GM12878 (cell line): ENCODE results near the gene ELMO2. TPM values are rescaled to one million over a fixed set of nuclear protein-coding genes. Genes with fewer than 3 reads are reported as not detected.

Experiments
- ATAC-seq: fragments of 200-7000 bp; cut with Tn5 transposase; 3 replicates; pipeline ENCODE4 v1.9.1; 2020; ENCODE audit warnings: mild to moderate bottlenecking, moderate library complexity
- BruUV-seq: library from RNA; stranded (reverse); fragments of 400-500 nt; replicated peaks from 2 replicates; lab custom pipeline; 2021; lab: Mats Ljungman, UMichigan
- CTCF ChIA-PET: fragments of 300-600 bp; sonication (Branson Sonifier 250); formaldehyde crosslinking; extraction: SDS; loops from one replicate; lab custom pipeline; 2021; ENCODE audit warnings: inconsistent platforms; lab: Yijun Ruan, JAX
- POLR2A ChIA-PET: fragments of 350-600 bp; formaldehyde crosslinking; extraction: SDS; loops from one replicate; lab custom pipeline; 2021; ENCODE audit warnings: inconsistent platforms; lab: Charles Lee
- RAD21 ChIA-PET: fragments of 300-600 bp; sonication (Branson Sonifier 250); formaldehyde crosslinking; loops from one replicate; lab custom pipeline; 2023; ENCODE audit warnings: antibody characterized with exemption; ENCODE audit not compliant: unreplicated experiment; lab: Charles Lee
- SMC1A ChIA-PET: fragments of 300-600 bp; sonication (Branson Sonifier 250); formaldehyde crosslinking; loops from one replicate; lab custom pipeline; 2023; ENCODE audit not compliant: unreplicated experiment, uncharacterized antibody; lab: Charles Lee
- DNase-seq: peaks from one replicate; pipeline ENCODE4 v3.0.0-alpha.2; 2011; ENCODE audit warnings: low read depth, low spot score
- FAIRE-seq: peaks from 3 replicates; lab custom pipeline; 2011; peaks lifted over from hg19 to GRCh38; lab: Jason Lieb, UNC
- H2AFZ ChIP-seq: 2 replicates; pipeline ENCODE4 v1.6.0; 2011; ENCODE audit warnings: low read depth, low read length, control low read depth; ENCODE audit not compliant: control insufficient read depth
- H3K27ac ChIP-seq: 2 replicates; pipeline ENCODE4 v1.5.1; 2011; ENCODE audit warnings: control low read depth; ENCODE audit not compliant: control insufficient read depth, insufficient read depth
- H3K27me3 ChIP-seq, 2 experiments: replicated peaks in 1 of 2; 2 replicates each; pipeline versions ENCODE4 v1.6.0 to v1.6.1; 2011; ENCODE audit warnings: low read length in 1 of 2; ENCODE audit not compliant: control insufficient read depth in 2 of 2, insufficient read depth in 2 of 2
- H3K36me3 ChIP-seq, 2 experiments: 2 replicates each; pipeline ENCODE4 v1.5.1; 2011; ENCODE audit warnings: low read length in 1 of 2; ENCODE audit not compliant: control insufficient read depth in 2 of 2, insufficient read depth in 2 of 2
- H3K4me1 ChIP-seq: 2 replicates; pipeline ENCODE4 v1.6.1; 2011; ENCODE audit warnings: mild to moderate bottlenecking, low read length, moderate library complexity, mixed read lengths; ENCODE audit not compliant: control insufficient read depth, insufficient read depth
- H3K4me2 ChIP-seq: 2 replicates; pipeline ENCODE4 v1.6.0; 2011; ENCODE audit warnings: control low read depth; ENCODE audit not compliant: control insufficient read depth, insufficient read depth
- H3K4me3 ChIP-seq: fragments of 200-600 bp; sonication (generic); 2 replicates; pipeline ENCODE4 v1.5.1; 2016
- H3K79me2 ChIP-seq: 2 replicates; pipeline ENCODE4 v1.6.0; 2011; ENCODE audit warnings: low read length; ENCODE audit not compliant: control insufficient read depth, insufficient read depth
- H3K9ac ChIP-seq: 2 replicates; pipeline ENCODE4 v1.8.0; 2011; ENCODE audit warnings: low read length, control low read depth, mixed read lengths; ENCODE audit not compliant: control insufficient read depth, insufficient read depth
- H3K9me3 ChIP-seq: replicated peaks from 3 replicates; pipeline ENCODE4 v1.5.1; 2011; ENCODE audit warnings: mild to moderate bottlenecking, low read length; ENCODE audit not compliant: control insufficient read depth, insufficient read depth
- H4K20me1 ChIP-seq: 2 replicates; pipeline ENCODE4 v1.6.0; 2011; ENCODE audit not compliant: control insufficient read depth, insufficient read depth
- CBFB ChIP-seq: IDR thresholded peaks from 2 replicates; pipeline ENCODE4 v1.6.1; 2016; ENCODE audit warnings: antibody characterized with exemption, low read depth
- CREB1 ChIP-seq: IDR thresholded peaks from 2 replicates; pipeline ENCODE4 v1.6.1; 2012; ENCODE audit warnings: low read depth, mild to moderate bottlenecking, inconsistent platforms
- KLF5 ChIP-seq: fragments of 450-650 bp; IDR thresholded peaks from 2 replicates; pipeline ENCODE4 v1.6.1; 2014; ENCODE audit warnings: mild to moderate bottlenecking; ENCODE audit not compliant: partially characterized antibody
- MEF2A ChIP-seq: IDR thresholded peaks from 2 replicates; pipeline ENCODE4 v1.6.1; 2011; ENCODE audit warnings: low read depth, mild to moderate bottlenecking, low read length, moderate library complexity; ENCODE audit not compliant: insufficient read depth
- NBN ChIP-seq: fragments of 450-650 bp; IDR thresholded peaks from 2 replicates; pipeline ENCODE4 v1.6.1; 2016
- RAD21 ChIP-seq: IDR thresholded peaks from 2 replicates; pipeline ENCODE4 v1.6.1; 2011; ENCODE audit warnings: mild to moderate bottlenecking, low read depth, low read length, moderate library complexity; ENCODE audit not compliant: insufficient read depth
- RAD51 ChIP-seq: fragments of 450-650 bp; IDR thresholded peaks from 2 replicates; pipeline ENCODE4 v1.6.1; 2016; ENCODE audit warnings: moderate library complexity, mild to moderate bottlenecking, inconsistent platforms
- WGBS: methylation state at CpG from one replicate; pipeline ENCODE4 v1.1.6; 2016; ENCODE audit warnings: low lambda C conversion rate; ENCODE audit not compliant: insufficient replicate concordance, insufficient coverage; ENCODE audit errors: missing lambda C conversion rate; 5-methylcytosine and 5-hydroxymethylcytosine counted together
- in situ Hi-C: fragments of 300-500 bp; cut with MboI; formaldehyde crosslinking; loops from 9 replicates; pipeline ENCODE4 v1.14.3; 2018; ENCODE audit warnings: mixed read lengths
- intact Hi-C: fragments of 100-400 bp; cut with micrococcal nuclease; formaldehyde crosslinking; loops from one replicate; pipeline ENCODE4 v1.14.2; 2022; ENCODE audit not compliant: unreplicated experiment
- polyA plus RNA-seq, 11 experiments: library from polyadenylated mRNA; depleted of rRNA in 4 of 11; unstranded in 6 of 11; stranded (reverse) in 5 of 11; fragments of >200 nt; fragmentation: Nextera tagmentation in 4 of 11; fragmentation: Illumina TruSeq in 1 of 11; extraction: Ambion mirVana in 4 of 11; extraction: Trizol in 1 of 11; gene quantifications; 1 replicate in 1 of 11; 2 replicates in 10 of 11; pipeline versions ENCODE4 v1.2.1 to v1.2.3, GENCODE V29; 2011 to 2016; ENCODE audit warnings: inconsistent platforms in 2 of 11, missing spikeins in 2 of 11, low read depth in 1 of 11
- total RNA-seq, 4 experiments: library from RNA; depleted of rRNA in 3 of 4; stranded (reverse); fragments of >200 nt in 3 of 4; fragmentation: Illumina TruSeq in 1 of 4; extraction: Trizol in 1 of 4; gene quantifications; 2 replicates each; pipeline versions ENCODE4 v1.2.1 to v1.2.3, GENCODE V29; 2013 to 2021
- TF ChIP-seq, protein P1 (sequence below): fragments of 450-650 bp; conservative IDR thresholded peaks from 2 replicates; pipeline ENCODE4 v1.6.1; 2017; ENCODE audit warnings: mild to moderate bottlenecking, moderate library complexity
- TF ChIP-seq, protein P2 (sequence below): fragments of 450-650 bp; IDR thresholded peaks from 2 replicates; pipeline ENCODE4 v1.6.1; 2014; ENCODE audit warnings: mild to moderate bottlenecking

Gene ELMO2
- total and polyA plus RNA-seq, 10 of the 15 experiments (the other 5 are each of a cell fraction or from before 2014, with no cell fraction given), result 14.2 to 40.2 (median 37.6) TPM

DNA sequence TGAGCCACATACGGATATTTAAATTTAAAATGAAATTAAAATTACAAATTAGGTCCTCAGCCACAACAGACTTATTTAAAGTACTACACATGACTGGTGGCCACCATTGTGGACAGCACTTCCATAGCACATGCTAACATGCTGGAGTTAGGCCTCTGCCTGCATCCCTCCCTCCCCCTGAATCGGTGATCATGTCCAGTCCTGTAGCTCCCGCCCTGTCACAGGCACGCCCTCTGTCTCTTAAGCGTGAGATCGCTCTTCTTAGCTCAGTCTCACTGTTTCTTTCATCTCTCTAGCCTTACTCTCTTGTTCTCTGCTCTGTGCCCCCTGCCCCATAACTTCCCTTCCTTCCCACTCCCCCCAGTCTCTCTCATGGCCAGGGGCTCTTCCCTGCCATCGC is 28.9 kb downstream of the ELMO2 start:
- Histone ChIP-seq H3K4me1 (peaks cover 3% of the 10 kb centered on the region; the same call in 1 of the 2 replicates), H3K4me3 (no peak overlapping the region), H3K9ac (no peak overlapping the region), H3K27ac (no peak overlapping the region), H4K20me1 (no peaks in the 10 kb centered on the region), H2AFZ (no peak overlapping the region), H3K36me3 (peaks cover 21 to 58% of the 10 kb centered on the region in 2 experiments)
- intact Hi-C loops, result no loop called here
- ChIA-PET POLR2A (no interaction called here), CTCF (interaction anchor here (1.2 kb wide), 1 partner anchor 31 kb away, joined by 3 read pairs; no protein-coding TSS in a partner anchor), RAD21 (interaction anchor here (1.0 kb wide), 1 partner anchor 14 kb away, joined by 3 read pairs; no protein-coding TSS in a partner anchor)
- in situ Hi-C loops, result no loop called here
- no peak for ATAC-seq
- no TSS peak for BruUV-seq
- DNase-seq, result no peak
- TF ChIP-seq RAD51, result no peak
- no peak for TF ChIP-seq RAD21
- TF ChIP-seq CBFB, result no peak
- TF ChIP-seq NBN, result no peak
- TF ChIP-seq, protein P1, sequence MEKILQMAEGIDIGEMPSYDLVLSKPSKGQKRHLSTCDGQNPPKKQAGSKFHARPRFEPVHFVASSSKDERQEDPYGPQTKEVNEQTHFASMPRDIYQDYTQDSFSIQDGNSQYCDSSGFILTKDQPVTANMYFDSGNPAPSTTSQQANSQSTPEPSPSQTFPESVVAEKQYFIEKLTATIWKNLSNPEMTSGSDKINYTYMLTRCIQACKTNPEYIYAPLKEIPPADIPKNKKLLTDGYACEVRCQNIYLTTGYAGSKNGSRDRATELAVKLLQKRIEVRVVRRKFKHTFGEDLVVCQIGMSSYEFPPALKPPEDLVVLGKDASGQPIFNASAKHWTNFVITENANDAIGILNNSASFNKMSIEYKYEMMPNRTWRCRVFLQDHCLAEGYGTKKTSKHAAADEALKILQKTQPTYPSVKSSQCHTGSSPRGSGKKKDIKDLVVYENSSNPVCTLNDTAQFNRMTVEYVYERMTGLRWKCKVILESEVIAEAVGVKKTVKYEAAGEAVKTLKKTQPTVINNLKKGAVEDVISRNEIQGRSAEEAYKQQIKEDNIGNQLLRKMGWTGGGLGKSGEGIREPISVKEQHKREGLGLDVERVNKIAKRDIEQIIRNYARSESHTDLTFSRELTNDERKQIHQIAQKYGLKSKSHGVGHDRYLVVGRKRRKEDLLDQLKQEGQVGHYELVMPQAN, result no peak
- TF ChIP-seq MEF2A, result no peak
- TF ChIP-seq CREB1, result no peak
- TF ChIP-seq KLF5, result no peak
- TF ChIP-seq, protein P2, sequence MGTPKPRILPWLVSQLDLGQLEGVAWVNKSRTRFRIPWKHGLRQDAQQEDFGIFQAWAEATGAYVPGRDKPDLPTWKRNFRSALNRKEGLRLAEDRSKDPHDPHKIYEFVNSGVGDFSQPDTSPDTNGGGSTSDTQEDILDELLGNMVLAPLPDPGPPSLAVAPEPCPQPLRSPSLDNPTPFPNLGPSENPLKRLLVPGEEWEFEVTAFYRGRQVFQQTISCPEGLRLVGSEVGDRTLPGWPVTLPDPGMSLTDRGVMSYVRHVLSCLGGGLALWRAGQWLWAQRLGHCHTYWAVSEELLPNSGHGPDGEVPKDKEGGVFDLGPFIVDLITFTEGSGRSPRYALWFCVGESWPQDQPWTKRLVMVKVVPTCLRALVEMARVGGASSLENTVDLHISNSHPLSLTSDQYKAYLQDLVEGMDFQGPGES, result no peak
- TF ChIP-seq, all 136 proteins: peak for 0
- H3K4me2 ChIP-seq, result no peak overlapping the region
- SMC1A ChIA-PET, result interaction anchor here (1.9 kb wide), 1 partner anchor 24 kb away, joined by 4 read pairs; no protein-coding TSS in a partner anchor
- H3K79me2 ChIP-seq, result no peaks in the 10 kb centered on the region
- WGBS, result over 99% methylated on average over 7 of the region's 7 CpGs
- no peaks in the 10 kb centered on the region for H3K27me3 ChIP-seq
- FAIRE-seq, result no peak
- H3K9me3 ChIP-seq, result no peaks in the 10 kb centered on the region
